ENCODE measurements around the gene NR5A2.

The NR5A2 gene

GRCh38 chr1:200036619-200037270, 9.2 kb downstream of the NR5A2 start:
- no peak for FAIRE-seq

- no peak for FAIRE-seq
Observed at GRCh38 chr1:200037501-200037900, 10.0 kb downstream of the NR5A2 start.

GRCh38 chr1:200037904-200038303, 10.4 kb downstream of the NR5A2 start:
- FAIRE-seq, result no peak

GRCh38 chr1:200038325-200038980, 10.9 kb downstream of the NR5A2 start:
- FAIRE-seq, result no peak

GRCh38 chr1:200038981-200039848, 11.7 kb downstream of the NR5A2 start:
- no peak for FAIRE-seq

GRCh38 chr1:200039849-200040474, 12.5 kb downstream of the NR5A2 start:
- no peak for FAIRE-seq

- FAIRE-seq, result no peak
Observed at GRCh38 chr1:200040481-200041138, 13.1 kb downstream of the NR5A2 start.

- FAIRE-seq, result no peak
Observed at GRCh38 chr1:200041337-200042118, 14.0 kb downstream of the NR5A2 start.

- FAIRE-seq, result no peak
Observed at GRCh38 chr1:200042119-200042551, 14.6 kb downstream of the NR5A2 start.

GRCh38 chr1:200042552-200043335, 15.2 kb downstream of the NR5A2 start:
- no peak for FAIRE-seq

- FAIRE-seq, result no peak
Observed at GRCh38 chr1:200043336-200043668, 15.8 kb downstream of the NR5A2 start.

- no peak for FAIRE-seq
Observed at GRCh38 chr1:200046115-200046514, 18.6 kb downstream of the NR5A2 start.

- FAIRE-seq, result no peak
Observed at GRCh38 chr1:200048244-200048643, 20.7 kb downstream of the NR5A2 start.

GRCh38 chr1:200049810-200050209, 22.3 kb downstream of the NR5A2 start:
- no peak for FAIRE-seq

- FAIRE-seq, result no peak
Observed at GRCh38 chr1:200051620-200052019, 24.1 kb downstream of the NR5A2 start.

GRCh38 chr1:200053091-200053490, 25.6 kb downstream of the NR5A2 start:
- no peak for FAIRE-seq

GRCh38 chr1:200053646-200054045, 26.1 kb downstream of the NR5A2 start:
- FAIRE-seq, result no peak

GRCh38 chr1:200058341-200058740, 30.8 kb downstream of the NR5A2 start:
- no peak for FAIRE-seq

- FAIRE-seq, result no peak
Observed at GRCh38 chr1:200062143-200062542, 34.6 kb downstream of the NR5A2 start.

- no peak for FAIRE-seq
Observed at GRCh38 chr1:200072636-200073285, 45.3 kb downstream of the NR5A2 start.

- FAIRE-seq, result no peak
Observed at GRCh38 chr1:200073286-200073637, 45.8 kb downstream of the NR5A2 start.

Data from TTC549 (cell line).